ENCODE measurements around the gene LYZL1.
"Not testable (repeated sequence)": the region's sequence is repeated elsewhere in the genome, so short reads cannot be mapped to it uniquely, and the experiment has no call there.

Gene LYZL1

DNA sequence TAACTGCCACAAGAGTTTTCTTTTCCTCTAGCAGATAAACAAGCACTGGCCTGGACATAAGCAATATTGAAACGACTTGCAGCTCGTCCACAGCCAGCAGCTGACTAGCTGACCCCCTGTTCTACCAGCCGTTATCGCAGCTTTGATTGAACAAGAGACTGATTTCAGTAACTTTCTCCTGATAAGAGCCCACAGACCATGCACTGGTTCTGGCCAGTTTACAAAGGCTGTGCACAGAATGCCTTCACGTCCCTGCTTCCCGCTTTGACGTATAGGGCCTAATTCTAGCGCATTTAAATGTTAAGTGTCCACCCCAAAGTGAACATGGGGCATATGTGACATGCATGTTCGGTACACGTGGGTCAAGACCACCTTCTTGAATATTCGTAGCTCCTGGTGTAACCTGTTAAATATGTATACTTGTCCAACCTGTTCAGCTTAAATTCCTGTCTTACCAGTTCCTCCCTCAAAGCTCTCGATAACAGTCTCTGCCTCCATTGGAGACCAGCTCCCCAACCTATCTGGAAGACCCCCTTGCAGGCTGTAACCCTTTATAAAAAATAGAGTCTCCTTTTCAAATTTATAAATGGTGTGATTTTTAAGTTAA is 69.2 kb downstream of the LYZL1 start:
- no peak for TF ChIP-seq ZFX (IDR thresholded peaks at IDR 0.05; ENCODE audit: borderline replicate concordance)
- TF ChIP-seq, protein P1, sequence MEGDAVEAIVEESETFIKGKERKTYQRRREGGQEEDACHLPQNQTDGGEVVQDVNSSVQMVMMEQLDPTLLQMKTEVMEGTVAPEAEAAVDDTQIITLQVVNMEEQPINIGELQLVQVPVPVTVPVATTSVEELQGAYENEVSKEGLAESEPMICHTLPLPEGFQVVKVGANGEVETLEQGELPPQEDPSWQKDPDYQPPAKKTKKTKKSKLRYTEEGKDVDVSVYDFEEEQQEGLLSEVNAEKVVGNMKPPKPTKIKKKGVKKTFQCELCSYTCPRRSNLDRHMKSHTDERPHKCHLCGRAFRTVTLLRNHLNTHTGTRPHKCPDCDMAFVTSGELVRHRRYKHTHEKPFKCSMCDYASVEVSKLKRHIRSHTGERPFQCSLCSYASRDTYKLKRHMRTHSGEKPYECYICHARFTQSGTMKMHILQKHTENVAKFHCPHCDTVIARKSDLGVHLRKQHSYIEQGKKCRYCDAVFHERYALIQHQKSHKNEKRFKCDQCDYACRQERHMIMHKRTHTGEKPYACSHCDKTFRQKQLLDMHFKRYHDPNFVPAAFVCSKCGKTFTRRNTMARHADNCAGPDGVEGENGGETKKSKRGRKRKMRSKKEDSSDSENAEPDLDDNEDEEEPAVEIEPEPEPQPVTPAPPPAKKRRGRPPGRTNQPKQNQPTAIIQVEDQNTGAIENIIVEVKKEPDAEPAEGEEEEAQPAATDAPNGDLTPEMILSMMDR (IDR thresholded peaks at IDR 0.05) = no peak
- H3K27ac ChIP-seq = no peak overlapping the region

- H3K27ac ChIP-seq = not testable (repeated sequence)
These were observed 71.5 kb downstream of the LYZL1 start for GRCh38 chr10:29360215-29360853.

All from 22Rv1 (cell line).